ENCODE results near the gene DAB2IP.

DAB2IP gene

DNA sequence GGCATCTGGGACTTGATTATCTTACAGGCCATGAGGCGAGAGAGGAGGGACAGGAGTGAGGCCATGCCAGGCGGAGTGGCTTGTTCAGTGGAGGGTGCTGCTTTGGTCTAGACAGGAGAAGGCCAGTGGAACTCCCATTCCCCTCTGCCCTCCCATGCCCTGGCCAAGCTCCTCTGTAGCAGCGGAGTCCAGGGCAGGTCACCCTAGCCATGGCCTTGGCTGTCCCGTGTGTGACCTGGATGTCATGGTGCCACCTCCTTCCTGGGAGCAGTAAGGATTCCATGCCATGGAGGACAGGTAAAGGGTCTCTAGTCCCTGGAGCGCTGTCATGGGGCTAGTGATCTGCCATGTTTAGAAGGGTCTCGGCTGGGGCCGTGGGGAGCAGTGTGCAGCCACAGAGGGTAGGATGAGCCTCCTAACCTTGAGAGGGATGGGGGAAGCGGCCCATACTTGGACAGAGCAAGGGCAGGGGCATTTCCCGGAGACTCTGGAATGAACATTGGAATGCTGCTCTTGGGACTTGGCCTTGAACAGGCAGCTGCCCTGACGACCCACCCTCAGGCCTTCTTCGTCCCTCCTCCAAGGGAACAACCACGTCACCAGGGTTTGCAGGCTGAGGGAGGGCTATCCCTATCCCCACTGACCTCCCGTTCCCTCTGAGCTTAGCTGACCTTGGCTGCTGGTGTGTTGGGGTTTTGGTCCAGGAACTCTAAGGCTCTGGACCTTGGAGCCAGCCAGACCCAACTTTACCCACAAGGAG lies 100.4 kb downstream of the DAB2IP start:
- TF ChIP-seq, protein P1, sequence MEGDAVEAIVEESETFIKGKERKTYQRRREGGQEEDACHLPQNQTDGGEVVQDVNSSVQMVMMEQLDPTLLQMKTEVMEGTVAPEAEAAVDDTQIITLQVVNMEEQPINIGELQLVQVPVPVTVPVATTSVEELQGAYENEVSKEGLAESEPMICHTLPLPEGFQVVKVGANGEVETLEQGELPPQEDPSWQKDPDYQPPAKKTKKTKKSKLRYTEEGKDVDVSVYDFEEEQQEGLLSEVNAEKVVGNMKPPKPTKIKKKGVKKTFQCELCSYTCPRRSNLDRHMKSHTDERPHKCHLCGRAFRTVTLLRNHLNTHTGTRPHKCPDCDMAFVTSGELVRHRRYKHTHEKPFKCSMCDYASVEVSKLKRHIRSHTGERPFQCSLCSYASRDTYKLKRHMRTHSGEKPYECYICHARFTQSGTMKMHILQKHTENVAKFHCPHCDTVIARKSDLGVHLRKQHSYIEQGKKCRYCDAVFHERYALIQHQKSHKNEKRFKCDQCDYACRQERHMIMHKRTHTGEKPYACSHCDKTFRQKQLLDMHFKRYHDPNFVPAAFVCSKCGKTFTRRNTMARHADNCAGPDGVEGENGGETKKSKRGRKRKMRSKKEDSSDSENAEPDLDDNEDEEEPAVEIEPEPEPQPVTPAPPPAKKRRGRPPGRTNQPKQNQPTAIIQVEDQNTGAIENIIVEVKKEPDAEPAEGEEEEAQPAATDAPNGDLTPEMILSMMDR (conservative IDR thresholded peaks at IDR 0.05; ENCODE audit: low read depth, low read length) = no peak
- DNase-seq (ENCODE audit: low read depth) = no peak
- H3K4me3 ChIP-seq (ENCODE audit: low read depth, low read length) = no peak overlapping the region

DNA sequence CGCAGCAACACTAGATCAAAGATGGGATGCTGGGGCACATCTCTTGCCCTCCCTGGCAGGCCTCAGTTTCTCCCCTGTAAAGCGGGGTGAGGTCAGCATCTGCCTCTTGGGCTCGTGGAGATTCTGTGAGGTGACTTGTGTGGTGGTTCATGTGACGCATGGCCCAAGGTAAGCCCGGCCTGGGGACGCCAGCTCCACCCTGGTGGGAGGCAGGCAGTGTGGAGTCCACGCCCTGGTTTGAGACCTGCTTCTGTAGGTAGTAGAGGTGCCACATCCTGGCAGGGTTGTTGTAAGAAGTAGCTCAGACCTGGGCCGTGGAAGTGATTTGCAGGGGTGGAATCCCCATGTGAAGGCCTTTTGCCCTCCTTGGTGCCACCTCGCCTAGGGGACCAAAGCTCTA lies 101.5 kb downstream of the DAB2IP start:
- no peak for DNase-seq (ENCODE audit: low read depth)
- TF ChIP-seq, protein P1 (conservative IDR thresholded peaks at IDR 0.05; ENCODE audit: low read depth, low read length) = no peak

DNA sequence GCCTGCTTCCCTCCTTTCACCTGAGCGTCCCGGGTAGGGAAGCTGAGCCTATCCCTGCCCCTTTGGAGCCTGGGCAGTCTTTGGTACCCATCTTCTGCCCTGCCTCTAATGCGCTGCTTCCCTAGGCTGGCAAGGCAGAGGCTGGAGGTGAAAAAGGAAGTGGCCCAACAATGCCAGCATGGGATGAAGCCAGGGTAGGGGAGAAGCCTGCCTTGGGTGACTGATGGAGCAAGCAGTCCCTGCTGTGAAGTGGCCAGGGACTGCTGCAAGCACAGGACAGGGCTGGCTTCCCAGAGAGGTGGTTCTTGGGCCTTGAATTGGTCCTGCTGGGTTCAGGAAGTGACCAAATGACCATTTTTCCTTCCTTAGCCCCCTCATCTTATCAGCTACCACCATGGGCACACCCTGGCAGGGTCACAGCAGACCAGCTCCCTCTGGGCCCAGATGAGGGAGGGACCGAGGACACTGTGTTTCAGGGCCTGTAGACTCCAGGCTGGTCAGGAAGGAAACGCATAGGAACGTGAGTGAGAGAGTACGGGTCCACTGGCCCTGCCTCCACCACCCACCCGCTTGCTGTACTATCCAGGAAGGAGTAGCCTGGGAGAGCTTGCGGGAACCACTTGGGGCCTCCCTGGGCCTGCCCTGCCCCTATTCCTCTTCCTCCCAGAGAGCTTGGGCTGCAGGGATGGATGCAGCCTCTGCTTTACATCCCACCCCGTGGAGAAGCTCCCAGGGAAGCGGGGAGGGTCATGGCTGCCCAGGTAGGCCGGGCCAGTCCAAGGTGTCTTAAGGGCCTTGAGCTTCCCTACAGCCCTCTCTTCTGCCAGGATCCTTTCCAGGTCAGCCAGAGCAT lies 102.6 kb downstream of the DAB2IP start:
- TF ChIP-seq, protein P1 (conservative IDR thresholded peaks at IDR 0.05; ENCODE audit: low read depth, low read length) = no peak
- no peak for DNase-seq (ENCODE audit: low read depth)
- no peak overlapping the region for H3K4me3 ChIP-seq (ENCODE audit: low read depth, low read length)

More for the DNA sequence above, 101.5 kb downstream of the DAB2IP start:
- H3K4me3 ChIP-seq (ENCODE audit: low read depth, low read length) = no peak overlapping the region

DNA sequence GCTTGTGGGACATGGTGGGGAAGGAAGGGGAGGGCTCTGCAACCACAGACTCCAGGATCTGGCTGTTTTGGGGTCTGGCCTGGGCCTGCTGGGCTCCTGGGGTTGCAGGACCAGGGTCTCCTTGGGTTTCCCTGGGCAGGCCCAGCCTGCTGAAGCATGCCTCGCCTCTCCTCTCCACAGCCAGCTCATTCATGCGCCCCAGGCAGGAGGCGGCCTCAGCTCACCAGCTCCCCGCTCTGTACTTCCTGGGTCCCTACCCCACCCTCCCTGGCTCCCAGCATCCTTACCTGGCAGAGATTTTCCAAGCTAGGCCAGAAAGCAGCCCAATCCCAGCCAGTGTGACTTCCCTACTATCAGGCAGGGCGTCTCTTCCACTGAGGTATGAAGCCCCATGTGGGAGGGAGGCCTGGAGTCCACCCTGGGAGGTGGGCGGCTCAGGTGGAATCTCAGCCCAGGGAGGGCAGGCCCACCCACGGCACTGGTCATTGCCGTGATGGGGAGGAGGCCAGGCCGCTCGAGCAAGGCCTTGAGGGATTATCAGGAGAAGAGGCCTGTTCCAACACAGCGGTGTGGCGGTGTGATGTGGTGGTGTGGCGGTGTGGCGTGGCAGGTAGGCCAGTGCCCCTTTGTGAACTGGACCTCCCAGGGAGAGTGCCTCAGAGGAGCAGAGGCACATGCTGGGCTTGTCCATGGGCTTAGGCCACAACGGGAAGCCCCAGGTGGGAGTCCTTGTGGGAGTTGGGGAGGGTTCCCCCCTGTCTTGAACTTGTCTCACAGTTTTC lies 103.4 kb downstream of the DAB2IP start:
- no peak overlapping the region for H3K4me3 ChIP-seq (ENCODE audit: low read depth, low read length)
- TF ChIP-seq, protein P1 (conservative IDR thresholded peaks at IDR 0.05; ENCODE audit: low read depth, low read length) = no peak
- DNase-seq (ENCODE audit: low read depth) = no peak

DNA sequence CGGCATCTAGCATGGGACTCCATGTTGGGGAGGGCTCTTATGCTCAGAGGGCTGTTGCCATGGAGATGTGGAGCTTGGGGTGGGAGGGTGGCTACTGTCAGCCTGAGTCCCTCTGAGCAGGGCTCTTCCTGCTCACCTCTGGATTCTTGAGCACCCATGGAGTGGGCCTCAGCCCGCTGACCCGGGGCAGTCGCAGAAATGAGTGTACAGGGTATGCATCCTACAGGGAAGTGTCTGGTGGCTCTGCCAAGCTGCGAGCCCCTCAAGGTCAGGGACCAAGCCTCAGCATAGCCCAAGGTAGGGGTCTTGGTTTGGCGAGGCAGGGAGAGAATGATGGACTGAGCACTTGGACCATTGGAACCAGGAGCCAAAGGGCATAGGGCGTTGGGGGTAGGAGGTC lies 104.1 kb downstream of the DAB2IP start:
- TF ChIP-seq, protein P1 (conservative IDR thresholded peaks at IDR 0.05; ENCODE audit: low read depth, low read length) = no peak
- no peak overlapping the region for H3K4me3 ChIP-seq (ENCODE audit: low read depth, low read length)
- no peak for DNase-seq (ENCODE audit: low read depth)

DNA sequence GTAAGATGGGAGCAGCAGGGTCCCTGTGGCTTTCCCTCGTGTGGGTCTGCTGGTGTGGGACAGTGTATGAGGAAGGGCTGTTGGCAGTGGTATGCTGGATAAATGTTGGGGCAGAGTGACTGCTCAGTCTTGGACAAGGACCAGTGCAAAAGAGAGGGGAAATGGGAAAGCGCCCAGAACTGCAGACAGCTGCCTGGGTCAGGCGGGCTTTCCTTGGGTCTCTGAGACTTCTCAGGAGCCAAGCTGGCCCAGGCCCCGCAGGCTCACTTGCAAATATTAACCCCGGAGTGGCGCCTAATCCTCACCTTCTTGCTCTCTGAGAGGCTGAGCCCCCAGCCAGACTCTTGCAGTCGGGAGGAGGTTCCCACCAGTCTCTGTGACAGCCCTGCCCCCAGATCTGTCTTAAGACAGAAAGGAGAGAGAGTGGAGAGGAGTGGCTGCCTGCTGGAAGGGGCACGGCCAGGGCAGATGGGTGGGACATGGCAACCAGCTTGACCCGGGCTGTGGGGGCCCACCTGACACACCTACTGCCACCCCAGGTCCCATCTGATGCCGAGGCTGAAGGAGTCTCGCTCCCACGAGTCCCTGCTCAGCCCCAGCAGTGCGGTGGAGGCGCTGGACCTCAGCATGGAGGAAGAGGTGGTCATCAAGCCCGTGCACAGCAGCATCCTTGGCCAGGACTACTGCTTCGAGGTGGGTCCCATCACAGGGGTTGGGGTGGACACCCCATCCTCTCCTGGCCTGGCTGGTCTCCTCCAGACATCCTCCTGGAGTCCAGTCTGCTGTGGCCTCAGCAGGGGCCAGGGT lies 105.2 kb downstream of the DAB2IP start:
- TF ChIP-seq, protein P1 (conservative IDR thresholded peaks at IDR 0.05; ENCODE audit: low read depth, low read length) = no peak
- H3K4me3 ChIP-seq (ENCODE audit: low read depth, low read length) = no peak overlapping the region
- DNase-seq (ENCODE audit: low read depth) = no peak

All from choroid plexus epithelial cell (primary cell).